ENCODE data around the gene DSN1.

GRCh38 chr20:36815454-36816091 is 42.0 kb upstream of the DSN1 start:
- TF ChIP-seq ZNF274 (IDR thresholded peaks at IDR 0.05; ENCODE audit: low read depth, low read length): no peak
- TF ChIP-seq YY1 (IDR thresholded peaks at IDR 0.05; ENCODE audit: insufficient read depth, insufficient read length): no peak
- TF ChIP-seq SUZ12 (IDR thresholded peaks at IDR 0.05; ENCODE audit: extremely low read depth, insufficient read depth, insufficient read length): no peak

All from NT2/D1 (cell line).